K562 (cell line): ENCODE results near the gene RECK. TPM values are rescaled to one million over a fixed set of nuclear protein-coding genes. Genes with fewer than 3 reads are reported as not detected.

Source experiments
- ATAC-seq: fragments of 200-7000 bp; cut with Tn5 transposase; 3 replicates; pipeline ENCODE4 v1.9.1; 2020; ENCODE audit warnings: moderate library complexity
- BruUV-seq: library from RNA; stranded (reverse); fragments of 400-500 nt; replicated peaks from 2 replicates; lab custom pipeline; 2021; lab: Mats Ljungman, UMichigan
- CTCF ChIA-PET: fragments of 300-600 bp; formaldehyde crosslinking; extraction: SDS; loops from one replicate; lab custom pipeline; 2021; ENCODE audit warnings: low intra/inter-chr PET ratio; lab: Yijun Ruan, JAX
- POLR2A ChIA-PET: fragments of 300-600, 350-650 bp; sonication (Branson Sonifier 250); formaldehyde crosslinking; extraction: SDS; loops from one replicate; lab custom pipeline; 2021; ENCODE audit warnings: antibody characterized with exemption, inconsistent platforms; lab: Yijun Ruan, JAX
- DNase-seq, 4 experiments: peaks; one replicate each; pipeline versions ENCODE4 v3.0.0 to v3.0.0-alpha.2; 2011 to 2018; ENCODE audit warnings: low spot score in 3 of 4, mixed read lengths in 3 of 4; ENCODE audit errors: extremely low read depth in 1 of 4
- FAIRE-seq: peaks from 2 replicates; lab custom pipeline; 2011; peaks lifted over from hg19 to GRCh38; lab: Jason Lieb, UNC
- H2AFZ ChIP-seq: 2 replicates; pipeline ENCODE4 v1.6.0; 2011; ENCODE audit warnings: low read depth, low read length, control low read depth, inconsistent platforms
- H3K27ac ChIP-seq: fragments of 200-600 bp; 3 replicates; pipeline ENCODE4 v1.8.0; 2011; ENCODE audit warnings: low read depth, mild to moderate bottlenecking, control low read depth, inconsistent platforms, low read length, moderate library complexity, mixed read lengths; ENCODE audit errors: extremely low read depth
- H3K27me3 ChIP-seq, 2 experiments: fragments of 300-600 bp in 1 of 2; 2 replicates in 1 of 2; 3 replicates in 1 of 2; pipeline versions ENCODE4 v1.6.0 to v1.8.0; 2011; ENCODE audit warnings: inconsistent platforms in 2 of 2, low read length in 2 of 2, mild to moderate bottlenecking in 1 of 2, mixed read lengths in 1 of 2, moderate library complexity in 1 of 2; ENCODE audit not compliant: control insufficient read depth in 2 of 2, insufficient read depth in 2 of 2
- H3K36me3 ChIP-seq: fragments of 300-600 bp; 3 replicates; pipeline ENCODE4 v1.8.0; 2011; ENCODE audit warnings: mild to moderate bottlenecking, low read length, inconsistent platforms; ENCODE audit not compliant: control insufficient read depth, insufficient read depth
- H3K4me1 ChIP-seq, 2 experiments: fragments of 200-600 bp in 1 of 2; replicated peaks in 1 of 2; 2 replicates in 1 of 2; 3 replicates in 1 of 2; pipeline versions ENCODE4 v1.5.1 to v1.8.0; 2011; ENCODE audit warnings: inconsistent platforms in 2 of 2, low read length in 2 of 2, mild to moderate bottlenecking in 1 of 2, mixed read lengths in 1 of 2, moderate library complexity in 1 of 2; ENCODE audit not compliant: control insufficient read depth in 2 of 2, insufficient read depth in 2 of 2
- H3K4me2 ChIP-seq: 2 replicates; pipeline ENCODE4 v1.6.1; 2011; ENCODE audit warnings: low read length, control low read depth, inconsistent platforms, mixed read lengths; ENCODE audit not compliant: insufficient read depth
- H3K4me3 ChIP-seq: fragments of 200-600 bp; sonication (generic), shearing (Covaris generic); 2 replicates; pipeline ENCODE4 v1.5.1; 2016; ENCODE audit warnings: control low read depth, inconsistent platforms
- H3K79me2 ChIP-seq: fragments of 200-600 bp; 3 replicates; pipeline ENCODE4 v1.8.0; 2011; ENCODE audit warnings: low read length, inconsistent platforms; ENCODE audit not compliant: control insufficient read depth, insufficient read depth
- H3K9ac ChIP-seq, 2 experiments: 2 replicates each; pipeline versions ENCODE4 v1.6.0 to v1.6.1; 2011; ENCODE audit warnings: low read depth in 2 of 2, low read length in 2 of 2, control low read depth in 1 of 2, inconsistent platforms in 1 of 2, mild to moderate bottlenecking in 1 of 2, mixed read lengths in 1 of 2; ENCODE audit not compliant: insufficient read depth in 1 of 2
- H3K9me1 ChIP-seq: one replicate; pipeline ENCODE4 v1.6.0; 2011; ENCODE audit warnings: inconsistent platforms, mild to moderate bottlenecking, low read length, moderate library complexity; ENCODE audit not compliant: control insufficient read depth, insufficient read depth
- H3K9me3 ChIP-seq: replicated peaks from 2 replicates; pipeline ENCODE4 v1.5.1; 2011; ENCODE audit warnings: low read depth, low read length, inconsistent platforms; ENCODE audit not compliant: control insufficient read depth, insufficient read depth
- H4K20me1 ChIP-seq: replicated peaks from 2 replicates; pipeline ENCODE4 v1.6.1; 2011; ENCODE audit warnings: low read length, inconsistent platforms, mixed read lengths; ENCODE audit not compliant: control insufficient read depth, insufficient read depth
- ATF3 ChIP-seq, 2 experiments: fragments of 450-650 bp in 1 of 2; sonication (generic) in 1 of 2; formaldehyde crosslinking in 1 of 2; IDR thresholded peaks in 1 of 2; conservative IDR thresholded peaks in 1 of 2; 2 replicates each; pipeline versions ENCODE4 v1.6.1 to v1.8.1; 2016 to 2023; ENCODE audit warnings: mild to moderate bottlenecking in 2 of 2, moderate library complexity in 2 of 2, inconsistent platforms in 1 of 2, missing genetic modification reagents in 1 of 2
- C11orf30 ChIP-seq: fragments of 450-650 bp; IDR thresholded peaks from 2 replicates; pipeline ENCODE4 v1.6.1; 2016; ENCODE audit warnings: low read depth, mild to moderate bottlenecking
- CBFA2T2 ChIP-seq: fragments of 450-650 bp; conservative IDR thresholded peaks from 2 replicates; pipeline ENCODE4 v1.6.1; 2017; ENCODE audit warnings: mild to moderate bottlenecking
- CEBPB ChIP-seq: fragments of 450-650 bp; IDR thresholded peaks from 2 replicates; pipeline ENCODE4 v1.6.1; 2016; ENCODE audit warnings: missing genetic modification characterization, missing compliant biosample characterization
- CHD2 ChIP-seq: IDR thresholded peaks from 2 replicates; pipeline ENCODE4 v1.6.1; 2011; ENCODE audit warnings: low read depth, low read length
- DPF2 ChIP-seq: fragments of 450-650 bp; IDR thresholded peaks from 2 replicates; pipeline ENCODE4 v1.6.1; 2016
- EP300 ChIP-seq: IDR thresholded peaks from 2 replicates; pipeline ENCODE4 v1.6.1; 2012; ENCODE audit warnings: low read length, improper control_type of control experiment
- ESRRA ChIP-seq: fragments of 450-650 bp; IDR thresholded peaks from 2 replicates; pipeline ENCODE4 v1.6.1; 2014; ENCODE audit warnings: low read depth, mild to moderate bottlenecking, moderate library complexity, borderline replicate concordance
- KLF16 ChIP-seq: IDR thresholded peaks from 2 replicates; pipeline ENCODE4 v1.6.1; 2016; ENCODE audit warnings: antibody characterized with exemption
- SMARCA4 ChIP-seq: fragments of 450-650 bp; IDR thresholded peaks from 2 replicates; pipeline ENCODE4 v1.6.1; 2016
- TEAD4 ChIP-seq, 2 experiments: sonication (generic) in 1 of 2; formaldehyde crosslinking in 1 of 2; IDR thresholded peaks; 2 replicates each; pipeline versions ENCODE4 v1.6.1 to v1.8.0; 2012 to 2022; ENCODE audit warnings: borderline replicate concordance in 1 of 2, inconsistent platforms in 1 of 2, low read length in 1 of 2, mild to moderate bottlenecking in 1 of 2, missing genetic modification reagents in 1 of 2
- ZBTB17 ChIP-seq: fragments of 450-650 bp; formaldehyde crosslinking; IDR thresholded peaks from 2 replicates; pipeline ENCODE4 v1.4.0; 2020; ENCODE audit warnings: mild to moderate bottlenecking
- ZBTB5 ChIP-seq: fragments of 450-650 bp; IDR thresholded peaks from 2 replicates; pipeline ENCODE4 v1.6.1; 2017; ENCODE audit warnings: antibody characterized with exemption
- ZNF175 ChIP-seq: fragments of 200-800 bp; sonication (Bioruptor generic); IDR thresholded peaks from 2 replicates; pipeline ENCODE4 v1.6.1; 2016; ENCODE audit warnings: low read depth, mild to moderate bottlenecking, missing genetic modification characterization, missing compliant biosample characterization
- ZNF592 ChIP-seq: fragments of 450-650 bp; IDR thresholded peaks from 2 replicates; pipeline ENCODE4 v1.6.1; 2017; ENCODE audit warnings: antibody characterized with exemption, mild to moderate bottlenecking
- WGBS: fragments of 100-300 bp; shearing (Covaris generic); methylation state at CpG from one replicate; pipeline ENCODE4 v1.1.6; 2016; ENCODE audit warnings: low coverage, mixed read lengths; ENCODE audit not compliant: insufficient coverage; ENCODE audit errors: missing lambda C conversion rate; 5-methylcytosine and 5-hydroxymethylcytosine counted together
- in situ Hi-C: fragments of 300-500 bp; cut with MboI; formaldehyde crosslinking; loops from 4 replicates; pipeline ENCODE4 v1.15.0; 2018; ENCODE audit warnings: inconsistent platforms, mixed read lengths
- intact Hi-C: fragments of 100-400 bp; cut with micrococcal nuclease; formaldehyde crosslinking; loops from 2 replicates; pipeline ENCODE4 v1.14.2; 2022
- polyA plus RNA-seq, 8 experiments: library from polyadenylated mRNA; depleted of rRNA in 4 of 8; stranded (reverse) in 5 of 8; unstranded in 3 of 8; fragments of >200 nt; fragmentation: Nextera tagmentation in 2 of 8; fragmentation: Illumina TruSeq in 1 of 8; extraction: Ambion mirVana in 2 of 8; extraction: Trizol in 1 of 8; gene quantifications; 2 replicates each; pipeline versions ENCODE4 v1.2.1 to v1.2.3, GENCODE V29; 2011 to 2014; ENCODE audit warnings: inconsistent platforms in 1 of 8, missing spikeins in 1 of 8
- total RNA-seq, 7 experiments: library from RNA; depleted of rRNA in 6 of 7; stranded (reverse); fragments of >200 nt in 6 of 7; fragmentation: Illumina TruSeq in 2 of 7; extraction: Trizol in 2 of 7; gene quantifications; 2 replicates each; pipeline versions ENCODE4 v1.2.1 to v1.2.3, GENCODE V29; 2011 to 2021; ENCODE audit warnings: low replicate concordance in 1 of 7

Gene RECK
- total and polyA plus RNA-seq, 9 of the 15 experiments (the other 6 are each of a cell fraction or from before 2014, with no cell fraction given) = 0.04 to 0.36 (median 0.16) TPM

GRCh38 chr9:36142510-36143244 lies 106.0 kb downstream of the RECK start:
- H3K4me2 ChIP-seq = peak overlapping the region; percentile 73
- H2AFZ ChIP-seq = peak overlapping the region; percentile 66
- no peaks in the 10 kb centered on the region for H3K9me1 ChIP-seq
- peak overlapping the region; percentile 59 for H3K27ac ChIP-seq
- H3K9me3 ChIP-seq = no peaks in the 10 kb centered on the region
- H3K79me2 ChIP-seq = peaks cover 3% of the 10 kb centered on the region; the same call in 1 of the 3 replicates
- H3K4me1 ChIP-seq = peaks cover 35 to 44% of the 10 kb centered on the region in 2 experiments; a peak in 4 of 5 replicates
- no peak overlapping the region for H3K4me3 ChIP-seq
- ChIA-PET CTCF (no interaction called here), POLR2A (interaction anchor here (0.6 to 0.9 kb wide), 2 partner anchors 21 to 420 kb away, joined by 3 to 6 read pairs; no protein-coding TSS in a partner anchor)
- no peaks in the 10 kb centered on the region for H3K36me3 ChIP-seq
- DNase-seq = peak; percentile 71 to 87 (median 78)
- peak; percentile 84 for ATAC-seq
- peak; percentile 94 for FAIRE-seq
- H3K9ac ChIP-seq = peak overlapping the region; percentile 33 to 62
- H4K20me1 ChIP-seq = no peaks in the 10 kb centered on the region
- WGBS = 5% methylated on average over 11 of the region's 12 CpGs
- intact Hi-C loops (no loop called here), in situ Hi-C loops (no loop called here)
- H3K27me3 ChIP-seq = no peaks in the 10 kb centered on the region
- no TSS peak for BruUV-seq
- TF ChIP-seq ZBTB5 (no peak), CHD2 (0 out of 2 replicates have a peak, but pooled peaks have one; percentile 34), TEAD4 (IDR thresholded peaks at IDR 0.05; ENCODE audit: low read length) (peak; percentile 54), TEAD4 (CRISPR knock-in tag; IDR thresholded peaks at IDR 0.05; ENCODE audit: borderline replicate concordance) (no peak), SMARCA4 (peak; percentile 69), C11orf30 (no peak), ZNF592 (peak; percentile 85), ESRRA (no peak), ATF3 (IDR thresholded peaks at IDR 0.05) (no peak), ATF3 (CRISPR knock-in tag; conservative IDR thresholded peaks at IDR 0.05) (no peak), KLF16 (0 out of 2 replicates have a peak, but pooled peaks have one; percentile 29), EP300 (peak; percentile 45; the same call in 1 of the 2 replicates), ZBTB17 (CRISPR knock-in tag) (no peak), ZNF175 (CRISPR knock-in tag) (no peak), CBFA2T2 (peak; percentile 87), CEBPB (tag) (no peak), DPF2 (peak; percentile 72)
